Liver (tissue), 9 donors: ENCODE results near the gene TUNAR. TPM values are rescaled to one million over a fixed set of nuclear protein-coding genes. Genes with fewer than 3 reads are reported as not detected.

ENCODE experiments used
- DNase-seq: peaks from one replicate; pipeline ENCODE4 v3.0.0-alpha.2; 2017; ENCODE audit warnings: low spot score
- H3K27ac ChIP-seq, 2 donors: one replicate each; pipeline ENCODE4 v1.7.0; 2013; ENCODE audit warnings: inconsistent platforms in 2 of 2, low read length in 2 of 2, control low read depth in 1 of 2, low read depth in 1 of 2, mild to moderate bottlenecking in 1 of 2
- H3K27me3 ChIP-seq, 4 donors: one replicate each; pipeline versions ENCODE4 v1.6.1 to v1.7.0; 2013; ENCODE audit warnings: low read length in 3 of 4, inconsistent platforms in 1 of 4, mild to moderate bottlenecking in 1 of 4, moderate library complexity in 1 of 4; ENCODE audit not compliant: control insufficient read depth in 4 of 4, insufficient read depth in 4 of 4
- H3K36me3 ChIP-seq, 4 donors: one replicate each; pipeline versions ENCODE4 v1.6.1 to v1.7.0; 2013; ENCODE audit warnings: low read length in 3 of 4, mild to moderate bottlenecking in 3 of 4, low read depth in 1 of 4, moderate library complexity in 1 of 4; ENCODE audit not compliant: control insufficient read depth in 4 of 4, insufficient read depth in 3 of 4
- H3K4me1 ChIP-seq, 4 donors: one replicate each; pipeline versions ENCODE4 v1.6.1 to v1.7.0; 2013; ENCODE audit warnings: low read length in 3 of 4, mild to moderate bottlenecking in 3 of 4, moderate library complexity in 1 of 4; ENCODE audit not compliant: control insufficient read depth in 4 of 4, insufficient read depth in 4 of 4
- H3K4me3 ChIP-seq, 3 donors: one replicate each; pipeline versions ENCODE4 v1.6.1 to v1.7.0; 2013; ENCODE audit warnings: low read length in 3 of 3, control low read depth in 1 of 3, low read depth in 1 of 3, mild to moderate bottlenecking in 1 of 3
- H3K9ac ChIP-seq, 2 donors: one replicate each; pipeline ENCODE4 v1.7.0; 2013; ENCODE audit warnings: low read length in 2 of 2, mild to moderate bottlenecking in 2 of 2, moderate library complexity in 2 of 2, control low read depth in 1 of 2, low read depth in 1 of 2
- H3K9me3 ChIP-seq, 4 donors: one replicate each; pipeline versions ENCODE4 v1.6.1 to v1.7.0; 2013; ENCODE audit warnings: low read length in 3 of 4; ENCODE audit not compliant: control insufficient read depth in 4 of 4
- CTCF ChIP-seq: fragments of 150-350 bp; IDR thresholded peaks from 2 replicates; pipeline ENCODE4 v1.5.1; 2017; ENCODE audit warnings: improper control_type of control experiment, low read depth, low read length; ENCODE audit not compliant: missing input control
- FOXA1 ChIP-seq: IDR thresholded peaks from 2 replicates; pipeline ENCODE4 v1.6.1; 2016; ENCODE audit warnings: antibody characterized with exemption
- FOXA2 ChIP-seq: IDR thresholded peaks from 2 replicates; pipeline ENCODE4 v1.6.1; 2016; ENCODE audit warnings: antibody characterized with exemption
- GABPA ChIP-seq, 2 donors: IDR thresholded peaks in 1 of 2; conservative IDR thresholded peaks in 1 of 2; 2 replicates each; pipeline ENCODE4 v1.6.1; 2016; ENCODE audit warnings: antibody characterized with exemption in 2 of 2, mild to moderate bottlenecking in 1 of 2, moderate library complexity in 1 of 2
- HNF4A ChIP-seq, 2 donors: conservative IDR thresholded peaks; 2 replicates each; pipeline ENCODE4 v1.6.1; 2016; ENCODE audit warnings: antibody characterized with exemption in 2 of 2, mild to moderate bottlenecking in 2 of 2
- HNF4G ChIP-seq: IDR thresholded peaks from 2 replicates; pipeline ENCODE4 v1.6.1; 2016; ENCODE audit warnings: antibody characterized with exemption
- JUND ChIP-seq, 2 donors: IDR thresholded peaks; 2 replicates each; pipeline ENCODE4 v1.6.1; 2016; ENCODE audit warnings: antibody characterized with exemption in 2 of 2
- NR2F2 ChIP-seq: IDR thresholded peaks from 2 replicates; pipeline ENCODE4 v1.6.1; 2016; ENCODE audit warnings: antibody characterized with exemption
- RAD21 ChIP-seq, 2 donors: IDR thresholded peaks; 2 replicates each; pipeline ENCODE4 v1.6.1; 2016; ENCODE audit warnings: antibody characterized with exemption in 2 of 2, mild to moderate bottlenecking in 2 of 2
- REST ChIP-seq: IDR thresholded peaks from 2 replicates; pipeline ENCODE4 v1.6.1; 2016; ENCODE audit warnings: antibody characterized with exemption, mild to moderate bottlenecking
- RXRA ChIP-seq, 2 donors: IDR thresholded peaks; 2 replicates each; pipeline ENCODE4 v1.6.1; 2017 to 2018; ENCODE audit warnings: antibody characterized with exemption in 2 of 2, mild to moderate bottlenecking in 1 of 2
- TAF1 ChIP-seq: conservative IDR thresholded peaks from 2 replicates; pipeline ENCODE4 v1.6.1; 2016; ENCODE audit warnings: antibody characterized with exemption, mild to moderate bottlenecking
- WGBS: extraction: QIAGEN DNeasy Blood & Tissue Kit; methylation state at CpG from one replicate; pipeline ENCODE4 v1.1.7; 2013; 5-methylcytosine and 5-hydroxymethylcytosine counted together
- polyA plus RNA-seq, 2 donors: library from polyadenylated mRNA; stranded (reverse) in 1 of 2; unstranded in 1 of 2; fragments of 200-250 nt in 1 of 2; fragments of >200 nt in 1 of 2; fragmentation: Nextera tagmentation in 1 of 2; extraction: Ambion mirVana in 1 of 2; gene quantifications; one replicate each; pipeline versions ENCODE4 v1.2.1 to v1.2.3, GENCODE V29; 2013 to 2015
- total RNA-seq, 2 donors: library from RNA; depleted of rRNA; stranded (reverse); fragments of >200 nt; gene quantifications; one replicate each; pipeline ENCODE4 v1.2.3, GENCODE V29; 2014
- TF ChIP-seq, protein P1 (sequence below): IDR thresholded peaks from 2 replicates; pipeline ENCODE4 v1.6.1; 2016; ENCODE audit warnings: antibody characterized with exemption
- TF ChIP-seq, protein P2 (sequence below): IDR thresholded peaks from 2 replicates; pipeline ENCODE4 v1.6.1; 2016; ENCODE audit warnings: antibody characterized with exemption
- TF ChIP-seq, protein P3 (sequence below): IDR thresholded peaks from 2 replicates; pipeline ENCODE4 v1.6.1; 2016; ENCODE audit warnings: antibody characterized with exemption
- donor health status: healthy.
- donor health status: healthy.
- donor health status: healthy.
- donor health status: healthy.
- donor health status: healthy.

Gene TUNAR
- total and polyA plus RNA-seq, 4 donors: 0.14 TPM; not detected in 3

DNA sequence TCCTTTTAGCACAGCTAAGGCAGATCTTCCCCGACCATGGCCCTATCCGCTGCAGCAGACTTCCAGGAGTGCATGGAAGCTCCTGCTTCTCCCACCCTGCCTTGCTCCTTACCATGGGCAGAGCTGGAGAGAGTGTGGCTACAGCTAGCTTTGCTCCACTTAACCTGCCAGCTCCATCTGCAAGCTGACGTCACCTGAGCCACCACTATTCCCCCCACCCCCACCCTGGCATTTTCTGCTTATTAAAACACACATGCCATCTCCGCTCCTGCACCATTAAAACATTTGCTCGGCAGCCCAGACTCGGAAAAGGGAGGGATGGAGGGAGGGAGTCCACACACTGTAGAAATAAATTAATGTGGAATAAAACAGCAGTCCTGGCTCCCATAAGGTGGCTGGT lies 67.8 kb downstream of the TUNAR start:
- H3K36me3 ChIP-seq: no peaks in the 10 kb centered on the region
- peaks cover 0 to 7% (median 2%) of the 10 kb centered on the region in 4 donors for H3K9me3 ChIP-seq
- H3K27ac ChIP-seq: no peak overlapping the region
- no peak overlapping the region for H3K4me3 ChIP-seq
- DNase-seq: no peak
- H3K9ac ChIP-seq: no peak overlapping the region
- WGBS: 56% methylated on average over 6 of the region's 6 CpGs
- H3K4me1 ChIP-seq: no peaks in the 10 kb centered on the region
- TF ChIP-seq JUND (IDR thresholded peaks at IDR 0.05) (no peak), RXRA (IDR thresholded peaks at IDR 0.05) (no peak), CTCF (no peak), HNF4G (no peak), FOXA1 (no peak)
- peaks cover 0 to 6% (median 0%) of the 10 kb centered on the region in 4 donors for H3K27me3 ChIP-seq

DNA sequence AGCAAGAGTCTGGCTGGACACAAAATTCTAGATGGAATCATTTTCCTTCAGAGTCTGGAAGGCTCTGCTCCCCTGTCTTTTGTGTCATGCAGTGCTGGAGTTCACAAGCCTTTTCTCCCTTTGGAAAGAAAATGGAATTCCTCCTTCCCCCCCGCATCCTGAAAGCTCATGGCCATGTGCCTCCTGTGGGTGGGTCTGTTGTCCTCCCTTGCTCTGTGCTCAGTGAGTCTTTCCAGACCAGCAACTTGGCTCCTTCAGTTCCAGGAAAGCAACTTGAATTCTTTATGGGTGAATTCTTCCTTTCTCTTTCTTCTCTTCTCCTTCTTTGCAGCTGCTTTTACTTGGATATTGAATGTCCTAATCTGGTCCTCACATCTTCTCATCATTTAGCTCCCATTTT lies 70.2 kb downstream of the TUNAR start:
- Histone ChIP-seq H3K9me3 (peaks cover 0 to 7% (median 2%) of the 10 kb centered on the region in 4 donors), H3K36me3 (no peaks in the 10 kb centered on the region), H3K27ac (no peak overlapping the region), H3K4me3 (no peak overlapping the region), H3K9ac (no peak overlapping the region), H3K4me1 (no peaks in the 10 kb centered on the region), H3K27me3 (peaks cover 0 to 6% (median 0%) of the 10 kb centered on the region in 4 donors)
- TF ChIP-seq HNF4A (conservative IDR thresholded peaks at IDR 0.05) (no peak), FOXA2 (no peak), NR2F2 (no peak), RAD21 (IDR thresholded peaks at IDR 0.05) (no peak), CTCF (no peak), REST (no peak), GABPA (IDR thresholded peaks at IDR 0.05 in 1 of 2, conservative IDR thresholded peaks at IDR 0.05 in 1 of 2) (no peak), RXRA (IDR thresholded peaks at IDR 0.05) (no peak), TAF1 (no peak), JUND (IDR thresholded peaks at IDR 0.05) (no peak)
- TF ChIP-seq, protein P1, sequence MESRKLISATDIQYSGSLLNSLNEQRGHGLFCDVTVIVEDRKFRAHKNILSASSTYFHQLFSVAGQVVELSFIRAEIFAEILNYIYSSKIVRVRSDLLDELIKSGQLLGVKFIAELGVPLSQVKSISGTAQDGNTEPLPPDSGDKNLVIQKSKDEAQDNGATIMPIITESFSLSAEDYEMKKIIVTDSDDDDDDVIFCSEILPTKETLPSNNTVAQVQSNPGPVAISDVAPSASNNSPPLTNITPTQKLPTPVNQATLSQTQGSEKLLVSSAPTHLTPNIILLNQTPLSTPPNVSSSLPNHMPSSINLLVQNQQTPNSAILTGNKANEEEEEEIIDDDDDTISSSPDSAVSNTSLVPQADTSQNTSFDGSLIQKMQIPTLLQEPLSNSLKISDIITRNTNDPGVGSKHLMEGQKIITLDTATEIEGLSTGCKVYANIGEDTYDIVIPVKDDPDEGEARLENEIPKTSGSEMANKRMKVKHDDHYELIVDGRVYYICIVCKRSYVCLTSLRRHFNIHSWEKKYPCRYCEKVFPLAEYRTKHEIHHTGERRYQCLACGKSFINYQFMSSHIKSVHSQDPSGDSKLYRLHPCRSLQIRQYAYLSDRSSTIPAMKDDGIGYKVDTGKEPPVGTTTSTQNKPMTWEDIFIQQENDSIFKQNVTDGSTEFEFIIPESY: no peak
- TF ChIP-seq, protein P2, sequence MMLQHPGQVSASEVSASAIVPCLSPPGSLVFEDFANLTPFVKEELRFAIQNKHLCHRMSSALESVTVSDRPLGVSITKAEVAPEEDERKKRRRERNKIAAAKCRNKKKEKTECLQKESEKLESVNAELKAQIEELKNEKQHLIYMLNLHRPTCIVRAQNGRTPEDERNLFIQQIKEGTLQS: no peak
- TF ChIP-seq, protein P3, sequence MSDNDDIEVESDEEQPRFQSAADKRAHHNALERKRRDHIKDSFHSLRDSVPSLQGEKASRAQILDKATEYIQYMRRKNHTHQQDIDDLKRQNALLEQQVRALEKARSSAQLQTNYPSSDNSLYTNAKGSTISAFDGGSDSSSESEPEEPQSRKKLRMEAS: no peak
- DNase-seq: no peak
- WGBS: 55% methylated on average over 1 of the region's 1 CpG
